NCI-H2171 (cell line): ENCODE measurements around the gene PTPRC.

Source experiments
- DNase-seq: peaks from one replicate; lab custom pipeline; 2025; lab: John Stamatoyannopoulos, UW

Gene PTPRC

GRCh38 chr1:198677871-198678270 lies 39.0 kb downstream of the PTPRC start:
- no peak for DNase-seq

DNA sequence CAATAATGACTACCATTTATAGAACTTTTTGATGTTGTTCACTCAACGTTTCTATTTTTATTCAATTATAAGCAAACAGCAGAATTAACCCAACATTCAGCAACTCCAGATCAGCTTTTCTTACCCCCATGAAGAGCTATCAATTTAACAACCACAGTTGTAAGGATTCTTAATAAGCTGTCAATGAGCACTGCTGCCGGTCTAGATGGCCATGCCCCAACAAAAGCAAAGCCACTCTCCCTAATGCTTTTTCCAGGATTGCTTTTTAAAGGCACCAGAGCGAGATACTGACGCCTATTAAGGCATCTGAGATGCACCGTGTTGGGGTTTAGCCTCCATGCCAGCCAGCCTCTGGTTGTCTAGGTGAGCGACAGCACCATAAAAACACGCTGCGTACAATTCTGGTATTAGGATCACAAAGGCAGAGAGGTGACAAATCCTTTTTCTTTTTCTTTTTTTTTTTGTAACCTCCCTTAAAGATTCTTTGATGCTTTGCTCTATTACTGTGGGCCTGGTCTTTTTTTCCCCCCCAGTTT lies 39.5 kb downstream of the PTPRC start:
- DNase-seq: no peak

GRCh38 chr1:198678901-198679329 lies 40.1 kb downstream of the PTPRC start:
- DNase-seq: no peak

- no peak for DNase-seq
Measured at GRCh38 chr1:198679535-198680173, 40.8 kb downstream of the PTPRC start.

DNA sequence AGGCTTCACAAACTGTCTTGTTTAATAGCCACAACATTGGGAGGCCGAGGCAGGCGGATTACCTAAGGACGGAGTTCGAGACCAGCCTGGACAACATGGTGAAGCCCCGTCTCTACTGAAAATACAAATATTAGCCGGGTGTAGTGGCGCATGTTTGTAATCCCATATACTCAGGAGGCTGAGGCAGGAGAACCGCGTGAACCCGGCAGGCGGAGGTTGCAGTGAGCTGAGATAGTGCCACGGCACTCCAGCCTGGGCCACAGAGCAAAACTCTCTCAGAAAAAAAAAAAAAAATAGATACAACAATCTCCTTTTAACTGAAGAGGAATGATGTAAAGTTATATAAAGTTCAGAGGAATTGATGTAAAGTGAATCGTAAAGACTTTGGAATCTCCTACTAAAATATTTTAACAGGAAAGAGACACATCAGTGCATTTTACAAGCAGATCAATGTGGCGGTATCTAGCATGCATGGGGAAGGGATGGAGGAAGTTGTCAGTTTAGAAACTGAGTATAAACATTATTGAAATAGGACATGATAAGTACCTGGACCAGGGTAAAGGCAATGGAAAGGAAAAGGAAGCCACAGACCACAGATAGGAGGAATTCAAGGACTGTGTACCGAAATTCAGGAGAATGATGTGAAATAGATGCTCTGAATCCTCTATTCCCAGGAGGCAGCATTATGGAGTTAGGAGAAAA lies 41.5 kb downstream of the PTPRC start:
- DNase-seq: no peak

- no peak for DNase-seq
Measured at GRCh38 chr1:198681252-198681651, 42.4 kb downstream of the PTPRC start.

DNA sequence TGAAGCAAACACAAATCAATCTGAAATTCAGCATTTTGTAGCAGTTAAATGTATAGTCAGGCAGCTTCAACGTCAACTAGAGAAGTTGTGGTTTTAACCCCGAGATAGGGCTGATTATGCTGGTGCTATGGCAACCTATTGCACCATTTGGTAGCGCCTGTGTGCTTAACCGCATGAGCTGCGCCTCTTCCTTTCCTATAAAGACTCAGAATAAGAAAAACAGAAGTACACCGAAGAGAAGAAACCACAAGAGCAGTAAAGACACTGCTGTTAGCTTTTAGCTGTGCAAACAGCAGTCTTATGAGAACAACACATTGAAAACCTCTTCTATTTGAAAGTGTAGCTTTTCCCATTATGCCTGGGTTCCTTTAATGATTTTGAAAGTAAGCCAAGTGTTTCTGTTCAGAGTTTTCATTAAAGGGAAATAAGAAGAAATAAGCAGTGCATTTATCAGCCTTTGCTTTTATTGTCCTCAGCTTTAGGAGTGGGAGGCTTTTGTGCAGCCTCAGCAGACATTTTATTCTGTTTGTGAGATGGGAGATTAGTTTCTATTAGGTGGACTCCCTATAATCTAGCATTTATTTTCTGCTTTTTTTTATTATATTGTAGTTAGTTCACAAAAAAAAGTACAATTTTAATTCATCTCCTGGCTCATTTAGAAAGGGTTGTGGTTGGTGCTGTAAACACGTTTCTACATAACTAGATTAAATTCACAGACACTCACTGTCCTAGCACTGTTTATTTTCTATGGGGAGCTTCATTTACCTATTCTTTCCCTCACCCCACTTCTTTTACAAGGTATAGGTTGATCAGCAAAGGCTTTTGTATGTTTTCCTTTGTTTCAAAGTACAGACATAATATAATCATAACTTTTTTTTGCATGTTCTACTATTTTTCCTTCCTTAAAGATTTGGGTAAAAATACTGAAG lies 43.3 kb downstream of the PTPRC start:
- no peak for DNase-seq

DNA sequence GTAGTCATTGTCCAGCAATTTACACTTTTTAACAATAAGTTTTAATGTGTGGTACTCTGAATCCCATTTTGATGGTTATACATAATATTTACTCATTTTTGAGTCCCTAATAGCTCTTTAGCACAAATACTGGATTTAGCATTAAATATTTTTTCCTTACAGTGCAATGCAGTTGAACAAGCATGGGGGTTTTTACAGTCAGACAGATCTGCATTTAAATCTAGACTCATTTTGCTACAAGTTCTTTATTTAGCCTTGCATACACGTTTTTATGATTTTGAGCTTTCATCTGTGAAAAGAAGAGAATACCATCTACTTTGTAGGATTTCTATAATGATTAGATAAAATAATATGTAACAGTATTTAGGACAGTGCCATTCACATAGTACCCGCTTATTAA lies 44.0 kb downstream of the PTPRC start:
- DNase-seq: no peak

- DNase-seq: no peak
Measured at GRCh38 chr1:198683449-198683848, 44.6 kb downstream of the PTPRC start.

DNA sequence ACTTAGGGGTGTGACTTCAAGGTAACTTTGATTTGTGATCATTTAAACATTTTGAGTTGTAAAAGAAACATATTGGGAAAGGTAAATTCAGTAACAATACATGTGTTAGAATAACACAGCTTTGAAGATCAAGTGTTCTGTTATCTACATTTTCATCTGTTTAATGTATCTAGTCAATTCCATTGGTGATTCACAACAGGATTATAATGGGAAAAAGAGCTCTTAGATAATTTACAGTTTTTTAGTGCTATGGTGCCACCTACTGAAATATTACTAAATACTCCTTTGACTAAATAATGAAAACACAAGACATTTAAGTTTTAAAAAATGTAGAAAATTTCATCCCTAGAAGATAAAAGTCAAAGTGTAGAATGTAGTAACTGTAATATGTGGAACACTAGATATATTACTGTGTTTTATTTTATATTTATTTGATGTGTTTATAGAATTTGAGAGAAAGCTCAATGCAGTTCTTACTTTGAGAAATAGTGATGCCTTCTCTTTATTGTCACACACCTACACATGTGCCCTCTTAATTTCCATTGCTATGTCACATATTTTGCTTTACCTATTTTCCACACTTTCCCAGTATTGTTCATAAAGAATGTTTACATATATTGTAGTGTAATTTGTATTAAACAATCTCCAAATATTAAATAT lies 47.4 kb downstream of the PTPRC start:
- no peak for DNase-seq

GRCh38 chr1:198687429-198687828 lies 48.6 kb downstream of the PTPRC start:
- DNase-seq: no peak

DNA sequence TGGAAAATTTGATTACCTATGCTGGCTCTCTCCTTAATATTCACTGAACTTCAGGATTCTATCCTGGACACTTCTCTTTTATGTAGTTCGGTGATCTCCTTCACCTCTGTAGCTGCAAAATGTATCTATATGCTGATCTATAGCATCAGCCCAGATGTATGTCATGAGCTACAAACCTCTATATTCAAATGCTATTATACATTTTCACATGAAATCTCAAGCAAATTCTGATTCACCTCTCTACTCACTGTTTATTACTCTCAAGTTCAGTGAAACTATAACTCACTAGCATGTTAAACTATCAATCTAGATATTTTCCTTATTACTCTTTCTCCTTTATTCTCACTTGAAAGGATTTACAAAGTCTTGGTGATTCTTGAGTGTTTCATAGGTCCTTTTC lies 52.2 kb downstream of the PTPRC start:
- DNase-seq: no peak

DNA sequence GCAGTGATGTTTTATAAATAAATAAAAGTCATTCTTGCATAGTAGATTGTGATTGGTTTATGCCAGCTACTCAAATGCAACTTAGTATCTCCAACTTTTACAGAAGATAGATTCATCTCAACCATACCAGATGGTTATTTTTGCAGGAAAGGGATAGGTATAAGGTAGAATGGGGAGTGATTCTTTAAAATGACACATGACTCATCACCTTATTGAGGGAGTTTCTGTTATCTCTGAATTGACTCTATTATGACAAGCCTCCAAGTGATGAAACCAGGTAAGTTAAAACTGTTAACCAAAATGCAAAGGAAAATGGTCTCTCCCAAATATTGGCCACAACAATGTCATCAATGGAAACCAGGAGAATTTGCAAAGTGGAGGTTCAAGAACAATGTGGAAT lies 54.5 kb downstream of the PTPRC start:
- no peak for DNase-seq

GRCh38 chr1:198694542-198694941 lies 55.7 kb downstream of the PTPRC start:
- no peak for DNase-seq

- DNase-seq: no peak
Measured at GRCh38 chr1:198696211-198696610, 57.4 kb downstream of the PTPRC start.

- peak; percentile 20 for DNase-seq
Measured at GRCh38 chr1:198699167-198700015, 60.6 kb downstream of the PTPRC start.

DNA sequence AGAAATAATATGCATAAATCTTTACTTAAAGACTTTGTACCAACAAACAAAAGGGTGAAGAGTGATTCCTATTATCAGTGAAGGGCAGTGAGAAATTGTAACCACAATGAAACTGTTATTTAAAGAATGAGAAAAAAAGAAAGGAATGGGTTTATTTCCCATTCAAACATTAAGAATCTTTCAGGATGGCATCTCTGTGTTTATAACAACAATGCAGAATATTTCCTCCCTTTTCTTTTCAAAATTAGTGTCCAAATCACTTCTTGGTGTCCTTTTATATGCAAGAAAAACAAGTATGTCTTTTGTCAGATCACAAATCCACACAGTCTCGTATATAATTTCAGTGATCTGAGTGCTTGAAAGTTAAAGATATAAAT lies 61.2 kb downstream of the PTPRC start:
- DNase-seq: no peak

- no peak for DNase-seq
Measured at GRCh38 chr1:198700396-198700795, 61.6 kb downstream of the PTPRC start.

- no peak for DNase-seq
Measured at GRCh38 chr1:198701250-198701649, 62.4 kb downstream of the PTPRC start.

DNA sequence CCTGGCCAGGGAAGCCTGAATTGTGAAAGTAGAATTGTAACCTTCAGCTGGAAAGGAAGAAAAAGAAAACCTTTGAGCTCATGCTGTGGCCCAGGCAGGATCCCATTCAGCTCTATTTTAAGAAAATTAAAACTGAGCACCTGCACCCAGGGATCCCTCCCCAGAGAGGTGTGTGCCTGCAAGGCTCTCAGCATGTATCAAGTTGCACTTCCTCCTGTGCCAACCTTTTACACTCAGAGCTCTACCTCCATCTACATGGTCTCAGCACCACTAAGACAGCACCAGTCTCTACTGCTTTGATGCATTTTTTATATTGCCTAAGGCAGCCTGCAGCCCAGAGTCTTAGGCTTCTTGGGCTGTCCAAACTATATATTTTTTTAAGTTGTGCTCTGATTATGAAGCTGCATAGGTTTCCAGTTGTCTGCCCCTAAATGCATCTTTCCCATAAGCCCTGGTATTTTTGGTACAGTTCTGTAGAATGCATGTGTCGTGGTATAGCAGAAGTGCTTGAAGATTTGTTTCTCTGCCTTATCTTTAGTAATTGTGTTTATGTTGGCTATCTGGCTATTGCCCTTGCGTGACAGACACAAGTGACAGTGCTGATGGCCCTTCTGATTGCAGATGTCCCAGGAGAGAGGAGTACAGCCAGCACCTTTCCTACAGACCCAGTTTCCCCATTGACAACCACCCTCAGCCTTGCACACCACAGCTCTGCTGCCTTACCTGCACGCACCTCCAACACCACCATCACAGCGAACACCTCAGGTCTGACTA lies 63.1 kb downstream of the PTPRC start:
- DNase-seq: peak; percentile 39
